Neural progenitor cell (in vitro differentiated cells): ENCODE data around the gene PCDH9. TPM values are rescaled to one million over a fixed set of nuclear protein-coding genes. Genes with fewer than 3 reads are reported as not detected.
A peak's percentile ranks its signal among the peaks of the same experiment; 100 is the strongest.

Experiments
- DNase-seq: peaks from one replicate; pipeline ENCODE4 v3.0.0-alpha.2; 2016; ENCODE audit warnings: low spot score
- H2AFZ ChIP-seq: fragments of 200-600 bp; sonication (generic); replicated peaks from 2 replicates; pipeline ENCODE4 v1.6.1; 2016; ENCODE audit warnings: antibody characterized with exemption
- H3F3A ChIP-seq: fragments of 200-600 bp; sonication (generic); 2 replicates; pipeline ENCODE4 v1.6.1; 2016; ENCODE audit warnings: antibody characterized with exemption, low read depth
- H3K27ac ChIP-seq: fragments of 200-600 bp; sonication (generic); 2 replicates; pipeline ENCODE4 v1.5.1; 2016; ENCODE audit warnings: mild to moderate bottlenecking
- H3K27me3 ChIP-seq: fragments of 200-600 bp; sonication (generic); 2 replicates; pipeline ENCODE4 v1.6.1; 2016; ENCODE audit warnings: mild to moderate bottlenecking, moderate library complexity
- H3K36me3 ChIP-seq: fragments of 200-600 bp; sonication (generic); 2 replicates; pipeline ENCODE4 v1.5.1; 2016
- H3K4me1 ChIP-seq: fragments of 200-600 bp; sonication (generic); 2 replicates; pipeline ENCODE4 v1.6.1; 2016; ENCODE audit warnings: mixed run types
- H3K4me2 ChIP-seq: fragments of 200-600 bp; sonication (generic); 2 replicates; pipeline ENCODE4 v1.6.1; 2016
- H3K4me3 ChIP-seq: fragments of 200-600 bp; sonication (generic); 2 replicates; pipeline ENCODE4 v1.5.1; 2016
- H3K79me2 ChIP-seq: fragments of 200-600 bp; sonication (generic); 2 replicates; pipeline ENCODE4 v1.6.1; 2016; ENCODE audit warnings: low read depth
- H3K9ac ChIP-seq: fragments of 200-600 bp; sonication (generic); 2 replicates; pipeline ENCODE4 v1.6.1; 2016
- H3K9me3 ChIP-seq: fragments of 200-600 bp; sonication (generic); 2 replicates; pipeline ENCODE4 v1.5.1; 2016; ENCODE audit warnings: low read depth
- H4K20me1 ChIP-seq: fragments of 200-600 bp; sonication (generic); 2 replicates; pipeline ENCODE4 v1.6.1; 2016; ENCODE audit warnings: low read depth
- H3K27ac Mint-ChIP-seq: 3 replicates; pipeline ENCODE4 v1.8.0; 2021; ENCODE audit warnings: mixed read lengths
- H3K27me3 Mint-ChIP-seq: 2 replicates; pipeline ENCODE4 v1.8.0; 2022; ENCODE audit warnings: low read depth, mild to moderate bottlenecking, inconsistent platforms, moderate library complexity, mixed read lengths; ENCODE audit not compliant: insufficient read depth
- H3K36me3 Mint-ChIP-seq: 3 replicates; pipeline ENCODE4 v1.8.0; 2021; ENCODE audit warnings: mixed read lengths
- H3K4me1 Mint-ChIP-seq: 3 replicates; pipeline ENCODE4 v1.8.0; 2021; ENCODE audit warnings: mixed read lengths
- H3K4me3 Mint-ChIP-seq: 3 replicates; pipeline ENCODE4 v1.8.0; 2021; ENCODE audit warnings: mild to moderate bottlenecking, moderate library complexity, mixed read lengths
- H3K9me3 Mint-ChIP-seq: 3 replicates; pipeline ENCODE4 v1.8.0; 2020; ENCODE audit warnings: mixed read lengths
- EZH2 ChIP-seq: fragments of 200-600 bp; sonication (generic); IDR thresholded peaks from 2 replicates; pipeline ENCODE4 v1.6.1; 2017; ENCODE audit warnings: antibody characterized with exemption, mild to moderate bottlenecking, moderate library complexity
- EZH2phosphoT487 ChIP-seq: fragments of 200-600 bp; sonication (generic); IDR thresholded peaks from 2 replicates; pipeline ENCODE4 v1.6.1; 2017; ENCODE audit warnings: antibody characterized with exemption
- total RNA-seq: library from RNA; depleted of rRNA; stranded (reverse); fragments of >200 nt; gene quantifications from 2 replicates; pipeline ENCODE4 v1.2.3, GENCODE V29; 2015; ENCODE audit warnings: low replicate concordance
- TF ChIP-seq, protein P1 (sequence below): fragments of 200-600 bp; sonication (generic); IDR thresholded peaks from 2 replicates; pipeline ENCODE4 v1.5.1; 2017; ENCODE audit warnings: antibody characterized with exemption, mild to moderate bottlenecking

Gene PCDH9
- total RNA-seq, 1 donor from 2014 or later: 0.24 TPM

DNA sequence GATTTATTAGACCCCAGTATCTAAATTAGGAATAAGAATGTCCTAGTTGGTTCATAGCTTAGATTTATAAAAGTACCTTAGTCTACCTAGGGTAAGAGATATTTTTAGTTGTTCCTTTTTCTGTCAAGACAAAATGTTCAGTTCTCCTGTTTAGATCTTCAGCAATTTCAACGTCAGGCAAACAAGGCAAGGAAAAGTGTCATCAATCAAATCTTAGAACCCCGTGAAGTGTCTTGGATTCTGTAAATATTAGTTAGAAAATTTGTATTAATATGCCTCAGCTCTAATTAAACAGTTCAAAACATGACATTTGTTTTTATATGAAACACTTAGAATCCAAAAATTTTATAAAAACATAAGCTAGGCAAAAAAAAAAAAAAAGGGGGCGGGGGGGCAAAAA, 296.6 kb downstream of the PCDH9 start:
- no peak overlapping the region for H3K27ac ChIP-seq
- no peak overlapping the region for H3K9ac ChIP-seq
- H3K4me3 ChIP-seq: no peak overlapping the region
- no peaks in the 10 kb centered on the region for H3K9me3 ChIP-seq
- no peaks in the 10 kb centered on the region for H3K36me3 ChIP-seq
- Mint-ChIP-seq H3K27ac (no peak overlapping the region), H3K36me3 (no peaks in the 10 kb centered on the region), H3K27me3 (peaks cover 2% of the 10 kb centered on the region), H3K4me1 (no peaks in the 10 kb centered on the region), H3K4me3 (no peak overlapping the region), H3K9me3 (no peaks in the 10 kb centered on the region)
- no peaks in the 10 kb centered on the region for H4K20me1 ChIP-seq
- no peaks in the 10 kb centered on the region for H3F3A ChIP-seq
- no peak overlapping the region for H3K4me2 ChIP-seq
- no peaks in the 10 kb centered on the region for H3K79me2 ChIP-seq
- no peaks in the 10 kb centered on the region for H3K4me1 ChIP-seq
- TF ChIP-seq EZH2 (no peak), EZH2phosphoT487 (no peak)
- TF ChIP-seq, protein P1, sequence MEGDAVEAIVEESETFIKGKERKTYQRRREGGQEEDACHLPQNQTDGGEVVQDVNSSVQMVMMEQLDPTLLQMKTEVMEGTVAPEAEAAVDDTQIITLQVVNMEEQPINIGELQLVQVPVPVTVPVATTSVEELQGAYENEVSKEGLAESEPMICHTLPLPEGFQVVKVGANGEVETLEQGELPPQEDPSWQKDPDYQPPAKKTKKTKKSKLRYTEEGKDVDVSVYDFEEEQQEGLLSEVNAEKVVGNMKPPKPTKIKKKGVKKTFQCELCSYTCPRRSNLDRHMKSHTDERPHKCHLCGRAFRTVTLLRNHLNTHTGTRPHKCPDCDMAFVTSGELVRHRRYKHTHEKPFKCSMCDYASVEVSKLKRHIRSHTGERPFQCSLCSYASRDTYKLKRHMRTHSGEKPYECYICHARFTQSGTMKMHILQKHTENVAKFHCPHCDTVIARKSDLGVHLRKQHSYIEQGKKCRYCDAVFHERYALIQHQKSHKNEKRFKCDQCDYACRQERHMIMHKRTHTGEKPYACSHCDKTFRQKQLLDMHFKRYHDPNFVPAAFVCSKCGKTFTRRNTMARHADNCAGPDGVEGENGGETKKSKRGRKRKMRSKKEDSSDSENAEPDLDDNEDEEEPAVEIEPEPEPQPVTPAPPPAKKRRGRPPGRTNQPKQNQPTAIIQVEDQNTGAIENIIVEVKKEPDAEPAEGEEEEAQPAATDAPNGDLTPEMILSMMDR: no peak
- DNase-seq: no peak
- H3K27me3 ChIP-seq: no peaks in the 10 kb centered on the region
- no peak overlapping the region for H2AFZ ChIP-seq

DNA sequence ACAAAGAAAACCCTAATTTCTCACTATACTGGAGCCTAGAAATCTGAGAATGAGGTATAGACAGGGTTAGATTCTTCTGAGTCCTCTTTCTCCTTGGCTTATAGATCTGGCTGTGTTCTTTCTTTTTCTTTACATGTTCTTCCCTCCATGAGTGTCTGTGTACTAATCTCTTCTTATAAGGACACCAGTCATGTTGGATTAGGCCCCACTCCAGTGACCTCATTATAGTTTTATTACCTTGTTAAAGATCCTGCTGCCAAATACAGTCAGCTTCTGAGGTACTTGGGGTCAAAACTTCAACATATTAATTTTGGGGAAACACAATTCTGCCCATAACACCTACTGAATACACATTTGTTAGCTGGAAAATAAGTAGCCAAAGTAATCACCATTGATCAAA, 302.6 kb downstream of the PCDH9 start:
- Histone ChIP-seq H3K27ac (no peak overlapping the region), H3K4me3 (no peak overlapping the region), H3K4me1 (peaks cover 21% of the 10 kb centered on the region), H3K9ac (no peak overlapping the region), H3K36me3 (no peaks in the 10 kb centered on the region), H3K27me3 (no peaks in the 10 kb centered on the region), H3K4me2 (no peak overlapping the region), H4K20me1 (no peaks in the 10 kb centered on the region), H3K79me2 (no peaks in the 10 kb centered on the region), H3F3A (peaks cover 10% of the 10 kb centered on the region), H3K9me3 (no peaks in the 10 kb centered on the region), H2AFZ (no peak overlapping the region)
- H3K4me3 Mint-ChIP-seq: no peak overlapping the region
- H3K4me1 Mint-ChIP-seq: peaks cover 21% of the 10 kb centered on the region
- DNase-seq: peak; percentile 21
- TF ChIP-seq EZH2 (no peak), EZH2phosphoT487 (no peak)
- TF ChIP-seq, protein P1: no peak
- no peaks in the 10 kb centered on the region for H3K36me3 Mint-ChIP-seq
- H3K27me3 Mint-ChIP-seq: no peaks in the 10 kb centered on the region
- H3K9me3 Mint-ChIP-seq: no peaks in the 10 kb centered on the region
- peak overlapping the region; percentile 83 for H3K27ac Mint-ChIP-seq

DNA sequence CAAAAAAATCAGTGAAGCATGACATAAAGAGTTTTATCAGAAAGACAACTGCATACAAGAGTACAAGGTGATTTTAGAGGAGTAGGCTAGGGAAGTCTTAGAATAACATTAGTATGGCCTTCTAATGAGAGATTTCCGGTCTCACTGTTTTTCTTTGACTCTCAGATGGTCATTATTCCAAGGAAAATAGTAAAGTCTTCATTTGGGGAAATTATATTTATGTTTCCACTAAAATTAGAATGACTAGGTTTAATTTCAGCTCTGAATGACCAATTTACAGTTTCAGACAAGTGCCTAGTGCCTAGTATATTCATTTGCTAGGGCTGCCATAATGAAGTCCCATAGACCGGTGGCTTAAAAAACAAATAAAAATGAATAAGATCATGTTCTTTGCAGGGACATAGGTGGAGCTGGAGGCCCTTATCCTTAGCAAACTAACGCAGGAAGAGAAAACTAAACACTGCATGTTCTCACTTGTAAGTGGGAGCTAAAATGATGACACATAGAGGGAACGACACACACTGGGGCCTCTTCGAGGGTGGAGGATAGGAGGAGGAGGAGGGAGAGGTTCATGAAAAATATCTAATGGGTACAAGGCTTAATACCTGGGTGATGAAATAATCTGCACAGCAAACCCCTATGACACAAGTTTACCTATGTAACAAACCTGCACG, 303.1 kb downstream of the PCDH9 start:
- Histone ChIP-seq H3K27me3 (no peaks in the 10 kb centered on the region), H2AFZ (no peak overlapping the region), H3K36me3 (no peaks in the 10 kb centered on the region), H3K9me3 (no peaks in the 10 kb centered on the region), H3K4me3 (no peak overlapping the region), H3K4me1 (peaks cover 21% of the 10 kb centered on the region), H4K20me1 (no peaks in the 10 kb centered on the region), H3K27ac (peak overlapping the region; percentile 21), H3F3A (peaks cover 10% of the 10 kb centered on the region), H3K4me2 (no peak overlapping the region), H3K9ac (no peak overlapping the region), H3K79me2 (no peaks in the 10 kb centered on the region)
- DNase-seq: no peak
- H3K4me3 Mint-ChIP-seq: no peak overlapping the region
- TF ChIP-seq EZH2phosphoT487: no peak
- no peak for TF ChIP-seq EZH2
- TF ChIP-seq, protein P1: no peak
- H3K27ac Mint-ChIP-seq: peak overlapping the region; percentile 83
- no peaks in the 10 kb centered on the region for H3K36me3 Mint-ChIP-seq
- peaks cover 21% of the 10 kb centered on the region for H3K4me1 Mint-ChIP-seq
- H3K27me3 Mint-ChIP-seq: no peaks in the 10 kb centered on the region
- H3K9me3 Mint-ChIP-seq: no peaks in the 10 kb centered on the region
